ENCODE results near the gene CLDN6. TPM values are rescaled to one million over a fixed set of nuclear protein-coding genes. Genes with fewer than 3 reads are reported as not detected.

Gene CLDN6
- total and polyA plus RNA-seq, 2 of the 13 experiments (the other 11 are each of a cell fraction or from before 2014, with no cell fraction given), result 5.9 to 7.6 TPM

DNA sequence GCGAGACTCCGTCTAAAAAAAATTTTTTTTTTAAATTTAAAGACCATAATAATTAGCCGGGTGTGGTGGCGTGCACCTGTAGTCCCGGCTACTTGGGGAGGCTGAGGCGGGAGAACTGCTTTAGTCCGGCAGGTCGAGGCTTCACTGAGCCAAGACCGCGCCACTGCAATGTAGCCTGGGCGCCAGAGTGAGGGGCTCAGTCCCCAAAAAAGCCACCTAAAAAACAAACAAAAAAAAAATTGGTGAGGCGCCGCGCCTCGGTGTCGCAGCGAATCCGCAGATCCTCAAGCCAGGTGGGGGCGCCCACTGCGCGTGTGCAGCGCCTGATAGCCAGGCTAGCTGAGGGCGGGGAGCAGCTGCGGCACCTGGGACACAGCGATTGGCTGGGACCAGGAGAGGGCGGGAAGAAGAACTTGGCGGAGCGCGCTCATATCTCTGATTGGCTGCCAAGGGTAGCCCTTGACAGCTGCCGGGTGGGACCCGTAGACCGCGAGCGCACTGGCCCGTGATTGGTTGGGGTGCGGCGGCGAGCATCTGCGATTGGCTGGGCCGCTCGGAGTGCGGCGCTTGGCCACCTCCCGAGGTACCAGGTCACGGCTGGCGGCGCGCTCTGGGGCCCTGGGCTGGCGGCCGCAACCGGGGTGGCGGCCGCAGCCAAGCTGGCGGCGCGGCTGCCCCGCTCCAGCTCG, 14.3 kb downstream of the CLDN6 start (continued):
- TF ChIP-seq ZNF558 (CRISPR knock-in tag; IDR thresholded peaks at IDR 0.05; ENCODE audit: borderline replicate concordance) (no peak), ZNF639 (CRISPR knock-in tag; conservative IDR thresholded peaks at IDR 0.05) (no peak), ZNF20 (CRISPR knock-in tag; IDR thresholded peaks at IDR 0.05) (no peak), ATRX (CRISPR knock-in tag; IDR thresholded peaks at IDR 0.05; ENCODE audit: borderline replicate concordance) (no peak), KLF9 (CRISPR knock-in tag; IDR thresholded peaks at IDR 0.05; ENCODE audit: low read depth) (0 out of 2 replicates have a peak, but pooled peaks have one; percentile 51), NR2F1 (CRISPR knock-in tag; IDR thresholded peaks at IDR 0.05) (no peak), ZNF264 (CRISPR knock-in tag; IDR thresholded peaks at IDR 0.05) (0 out of 2 replicates have a peak, but pooled peaks have one; percentile 38), ZNF784 (CRISPR knock-in tag; IDR thresholded peaks at IDR 0.05; ENCODE audit: borderline replicate concordance) (no peak), ZXDC (CRISPR knock-in tag; IDR thresholded peaks at IDR 0.05) (peak; percentile 100), RBM39 (IDR thresholded peaks at IDR 0.05; ENCODE audit: low read depth, low read length, poor library complexity, severe bottlenecking) (peak; percentile 51), FUBP1 (CRISPR knock-in tag; IDR thresholded peaks at IDR 0.05; ENCODE audit: borderline replicate concordance) (no peak), ZFP90 (CRISPR knock-in tag; IDR thresholded peaks at IDR 0.05; ENCODE audit: borderline replicate concordance) (no peak), SNRNP70 (IDR thresholded peaks at IDR 0.05; ENCODE audit: low read depth, low read length) (no peak), RXRB (CRISPR knock-in tag; IDR thresholded peaks at IDR 0.05; ENCODE audit: borderline replicate concordance) (peak; percentile 56; the same call in 1 of the 2 replicates), TCF7 (IDR thresholded peaks at IDR 0.05; ENCODE audit: low read depth) (no peak), TBP (CRISPR knock-in tag; IDR thresholded peaks at IDR 0.05) (no peak), ELF1 (CRISPR knock-in tag; IDR thresholded peaks at IDR 0.05) (peak; percentile 48; the same call in 1 of the 2 replicates)
- TF ChIP-seq, protein P1, sequence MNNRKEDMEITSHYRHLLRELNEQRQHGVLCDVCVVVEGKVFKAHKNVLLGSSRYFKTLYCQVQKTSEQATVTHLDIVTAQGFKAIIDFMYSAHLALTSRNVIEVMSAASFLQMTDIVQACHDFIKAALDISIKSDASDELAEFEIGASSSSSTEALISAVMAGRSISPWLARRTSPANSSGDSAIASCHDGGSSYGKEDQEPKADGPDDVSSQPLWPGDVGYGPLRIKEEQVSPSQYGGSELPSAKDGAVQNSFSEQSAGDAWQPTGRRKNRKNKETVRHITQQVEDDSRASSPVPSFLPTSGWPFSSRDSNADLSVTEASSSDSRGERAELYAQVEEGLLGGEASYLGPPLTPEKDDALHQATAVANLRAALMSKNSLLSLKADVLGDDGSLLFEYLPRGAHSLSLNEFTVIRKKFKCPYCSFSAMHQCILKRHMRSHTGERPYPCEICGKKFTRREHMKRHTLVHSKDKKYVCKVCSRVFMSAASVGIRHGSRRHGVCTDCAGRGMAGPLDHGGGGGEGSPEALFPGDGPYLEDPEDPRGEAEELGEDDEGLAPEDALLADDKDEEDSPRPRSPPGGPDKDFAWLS (CRISPR knock-in tag; IDR thresholded peaks at IDR 0.05; ENCODE audit: borderline replicate concordance), result no peak
